Gastrocnemius medialis (tissue), 4 donors: Measurements from ENCODE around the gene PDXK. TPM values are rescaled to one million over a fixed set of nuclear protein-coding genes. Genes with fewer than 3 reads are reported as not detected.

Experiments
- ATAC-seq, 2 donors: fragments of 150-250 bp; one replicate each; pipeline ENCODE4 v1.9.1; 2016
- DNase-seq, 2 donors: peaks; one replicate each; pipeline ENCODE4 v3.0.0-alpha.2; 2019
- H3K27ac ChIP-seq, 4 donors: fragments of 200-600 bp; sonication (generic); 1 replicate in 1 of 4; 2 replicates in 3 of 4; pipeline ENCODE4 v1.5.1; 2016 to 2018; ENCODE audit warnings: mild to moderate bottlenecking in 2 of 4, moderate library complexity in 1 of 4
- H3K27me3 ChIP-seq, 3 donors: fragments of 200-600 bp; sonication (generic) in 2 of 3; 1 replicate in 1 of 3; 2 replicates in 2 of 3; pipeline versions ENCODE4 v1.5.1 to v1.6.0; 2016 to 2019; ENCODE audit warnings: mild to moderate bottlenecking in 1 of 3, moderate library complexity in 1 of 3
- H3K36me3 ChIP-seq, 2 donors: fragments of 200-600 bp; sonication (generic) in 1 of 2; one replicate each; pipeline ENCODE4 v1.5.1; 2017 to 2018
- H3K4me1 ChIP-seq, 2 donors: fragments of 200-600 bp; sonication (generic) in 1 of 2; one replicate each; pipeline ENCODE4 v1.5.1; 2016 to 2017; ENCODE audit warnings: mild to moderate bottlenecking in 2 of 2
- H3K4me3 ChIP-seq, 4 donors: fragments of 200-600 bp; sonication (generic) in 3 of 4; 1 replicate in 1 of 4; 2 replicates in 3 of 4; pipeline ENCODE4 v1.5.1; 2016 to 2019; ENCODE audit warnings: mild to moderate bottlenecking in 2 of 4
- H3K9me3 ChIP-seq, 3 donors: fragments of 200-600 bp; sonication (generic) in 2 of 3; 1 replicate in 1 of 3; 2 replicates in 2 of 3; pipeline ENCODE4 v1.5.1; 2016 to 2019
- POLR2A ChIP-seq, 2 donors: fragments of 450-650 bp; IDR thresholded peaks; one replicate each; pipeline ENCODE4 v1.6.1; 2017; ENCODE audit warnings: antibody characterized with exemption in 2 of 2, mild to moderate bottlenecking in 2 of 2, moderate library complexity in 2 of 2
- in situ Hi-C, 4 donors: fragments of 200-750 bp; cut with MboI; loops; one replicate each; pipeline versions ENCODE4 v1.15.0 to v1.8.0; 2017; ENCODE audit warnings: low sequenced_read_pairs in 4 of 4
- intact Hi-C: fragments of 100-400 bp; cut with DNase I; formaldehyde crosslinking; loops from one replicate; pipeline ENCODE4 v1.15.1; 2023; ENCODE audit warnings: low total_unique reads
- total RNA-seq, 4 donors: library from RNA; depleted of rRNA; stranded (reverse); fragments of >200 nt; gene quantifications; one replicate each; pipeline versions ENCODE4 v1.1.0 to v1.2.3, GENCODE V29; 2016
- TF ChIP-seq, protein P1 (sequence below), 5 experiments: fragments of 450-650 bp in 3 of 5; fragments of 200-600 bp in 2 of 5; sonication (generic) in 2 of 5; IDR thresholded peaks in 4 of 5; conservative IDR thresholded peaks in 1 of 5; 1 replicate in 4 of 5; 2 replicates in 1 of 5; pipeline ENCODE4 v1.5.1; 2016 to 2019; ENCODE audit warnings: antibody characterized with exemption in 5 of 5, mild to moderate bottlenecking in 3 of 5, moderate library complexity in 3 of 5

PDXK gene
- total RNA-seq, 4 donors from 2014 or later: 12.4 to 39.2 (median 21.9) TPM

- ATAC-seq (no peak), DNase-seq (no peak)
- Histone ChIP-seq H3K27me3 (no peaks in the 10 kb centered on the region), H3K36me3 (peaks cover 0 to 18% of the 10 kb centered on the region in 2 donors), H3K4me3 (no peak overlapping the region), H3K27ac (no peak overlapping the region), H3K9me3 (no peaks in the 10 kb centered on the region), H3K4me1 (no peaks in the 10 kb centered on the region)
- intact Hi-C loops (no loop called here), in situ Hi-C loops (no loop called here)
- TF ChIP-seq POLR2A (IDR thresholded peaks at IDR 0.05): no peak
- TF ChIP-seq, protein P1, sequence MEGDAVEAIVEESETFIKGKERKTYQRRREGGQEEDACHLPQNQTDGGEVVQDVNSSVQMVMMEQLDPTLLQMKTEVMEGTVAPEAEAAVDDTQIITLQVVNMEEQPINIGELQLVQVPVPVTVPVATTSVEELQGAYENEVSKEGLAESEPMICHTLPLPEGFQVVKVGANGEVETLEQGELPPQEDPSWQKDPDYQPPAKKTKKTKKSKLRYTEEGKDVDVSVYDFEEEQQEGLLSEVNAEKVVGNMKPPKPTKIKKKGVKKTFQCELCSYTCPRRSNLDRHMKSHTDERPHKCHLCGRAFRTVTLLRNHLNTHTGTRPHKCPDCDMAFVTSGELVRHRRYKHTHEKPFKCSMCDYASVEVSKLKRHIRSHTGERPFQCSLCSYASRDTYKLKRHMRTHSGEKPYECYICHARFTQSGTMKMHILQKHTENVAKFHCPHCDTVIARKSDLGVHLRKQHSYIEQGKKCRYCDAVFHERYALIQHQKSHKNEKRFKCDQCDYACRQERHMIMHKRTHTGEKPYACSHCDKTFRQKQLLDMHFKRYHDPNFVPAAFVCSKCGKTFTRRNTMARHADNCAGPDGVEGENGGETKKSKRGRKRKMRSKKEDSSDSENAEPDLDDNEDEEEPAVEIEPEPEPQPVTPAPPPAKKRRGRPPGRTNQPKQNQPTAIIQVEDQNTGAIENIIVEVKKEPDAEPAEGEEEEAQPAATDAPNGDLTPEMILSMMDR (IDR thresholded peaks at IDR 0.05 in 4 of 5, conservative IDR thresholded peaks at IDR 0.05 in 1 of 5): no peak
These were observed 40.7 kb downstream of the PDXK start for GRCh38 chr21:43759651-43760050.

GRCh38 chr21:43760391-43760958, 41.5 kb downstream of the PDXK start:
- Histone ChIP-seq H3K4me1 (no peaks in the 10 kb centered on the region), H3K9me3 (no peaks in the 10 kb centered on the region), H3K27ac (no peak overlapping the region), H3K36me3 (peaks cover 0 to 14% of the 10 kb centered on the region in 2 donors), H3K27me3 (no peaks in the 10 kb centered on the region), H3K4me3 (no peak overlapping the region)
- ATAC-seq: no peak
- in situ Hi-C loops: no loop called here
- TF ChIP-seq POLR2A (IDR thresholded peaks at IDR 0.05): no peak
- TF ChIP-seq, protein P1 (IDR thresholded peaks at IDR 0.05 in 4 of 5, conservative IDR thresholded peaks at IDR 0.05 in 1 of 5): no peak
- DNase-seq: no peak
- intact Hi-C loops: no loop called here

DNA sequence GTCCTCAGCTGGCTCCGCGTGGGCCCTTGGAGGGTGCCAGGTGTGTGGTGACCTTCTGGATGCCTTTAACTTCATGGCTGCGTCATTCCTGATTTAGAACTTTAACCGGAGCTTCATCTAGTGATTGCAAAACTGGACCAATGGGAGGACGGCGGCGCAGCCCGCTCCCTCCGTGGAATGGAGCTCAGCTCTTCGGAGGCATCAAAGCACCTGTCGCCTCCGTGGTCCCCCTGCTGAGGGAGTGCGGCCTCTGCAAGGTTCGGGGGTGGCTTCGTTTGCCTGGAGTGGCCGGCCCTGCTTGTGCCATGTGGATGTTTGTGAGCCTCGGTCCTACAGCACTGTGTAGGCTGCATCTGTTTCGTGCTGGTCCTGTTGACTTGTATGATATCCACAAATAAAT, 43.0 kb downstream of the PDXK start:
- intact Hi-C loops: no loop called here
- no peaks in the 10 kb centered on the region for H3K9me3 ChIP-seq
- peaks cover 0 to under 1% of the 10 kb centered on the region in 2 donors for H3K36me3 ChIP-seq
- ATAC-seq (no peak), DNase-seq (no peak)
- in situ Hi-C loops: no loop called here
- no peak overlapping the region for H3K4me3 ChIP-seq
- H3K4me1 ChIP-seq: no peaks in the 10 kb centered on the region
- H3K27me3 ChIP-seq: no peaks in the 10 kb centered on the region
- TF ChIP-seq, protein P1 (IDR thresholded peaks at IDR 0.05 in 4 of 5, conservative IDR thresholded peaks at IDR 0.05 in 1 of 5): no peak
- TF ChIP-seq POLR2A (IDR thresholded peaks at IDR 0.05): no peak
- no peak overlapping the region for H3K27ac ChIP-seq

DNA sequence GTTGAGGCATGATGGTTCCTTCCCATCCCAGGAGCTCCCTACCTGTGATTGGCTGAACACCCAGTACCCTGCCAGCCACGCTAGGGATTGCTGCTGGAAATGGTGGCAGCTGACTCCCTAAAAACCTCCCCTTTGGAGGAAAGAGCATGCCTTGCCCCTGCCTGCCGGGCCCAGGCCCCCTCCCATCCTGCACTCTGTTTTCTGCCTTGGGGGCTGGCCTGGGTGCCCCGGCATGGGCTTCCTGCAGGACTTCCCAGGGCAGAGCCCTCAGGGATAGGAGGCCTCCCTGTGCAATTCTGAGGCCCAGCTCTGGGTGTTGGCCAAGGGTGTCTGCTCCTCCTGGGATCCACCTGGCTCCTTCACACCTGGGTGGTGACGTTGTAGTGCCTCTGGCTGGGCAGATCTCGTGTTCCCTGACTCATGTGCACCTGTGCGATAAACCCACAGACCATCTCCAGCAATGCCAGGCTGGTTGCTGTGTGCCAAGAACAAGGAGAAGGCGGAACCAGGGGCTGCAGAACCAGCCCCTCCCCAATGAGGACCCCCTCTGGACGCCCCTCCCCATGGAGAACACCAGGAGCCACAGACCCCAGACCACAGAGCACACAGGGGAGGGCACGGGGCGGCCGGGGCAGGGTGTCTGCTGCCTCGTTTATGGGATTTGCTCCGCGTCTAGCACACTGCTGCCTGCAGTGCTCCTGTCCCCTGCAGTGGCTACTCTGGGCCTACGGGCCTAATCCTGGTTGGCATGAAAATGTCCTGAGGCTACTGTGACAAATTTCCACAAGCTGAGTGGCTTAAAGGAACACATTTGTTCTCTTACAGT, 43.6 kb downstream of the PDXK start:
- no peaks in the 10 kb centered on the region for H3K27me3 ChIP-seq
- no peak overlapping the region for H3K27ac ChIP-seq
- TF ChIP-seq, protein P1 (IDR thresholded peaks at IDR 0.05 in 4 of 5, conservative IDR thresholded peaks at IDR 0.05 in 1 of 5): no peak
- TF ChIP-seq POLR2A (IDR thresholded peaks at IDR 0.05): no peak
- intact Hi-C loops (no loop called here), in situ Hi-C loops (no loop called here)
- no peaks in the 10 kb centered on the region for H3K36me3 ChIP-seq
- H3K4me3 ChIP-seq: no peak overlapping the region
- H3K9me3 ChIP-seq: no peaks in the 10 kb centered on the region
- DNase-seq (no peak), ATAC-seq (no peak)
- no peaks in the 10 kb centered on the region for H3K4me1 ChIP-seq
